Lung (tissue), 12 donors: ENCODE results near the gene C19orf47. TPM values are rescaled to one million over a fixed set of nuclear protein-coding genes. Genes with fewer than 3 reads are reported as not detected.
A peak's percentile ranks its signal among the peaks of the same experiment; 100 is the strongest.

Source experiments
- ATAC-seq: fragments of 200-7000 bp; cut with Tn5 transposase; one replicate; pipeline ENCODE4 v1.9.1; 2020; ENCODE audit warnings: moderate number of reproducible peaks; ENCODE audit not compliant: insufficient read depth, low FRiP score
- DNase-seq, 3 donors: peaks; one replicate each; pipeline ENCODE4 v3.0.0-alpha.2; 2013 to 2017
- H3K27ac ChIP-seq, 2 donors: one replicate each; pipeline ENCODE4 v1.5.1; 2013; ENCODE audit warnings: mild to moderate bottlenecking in 2 of 2, moderate library complexity in 2 of 2, control low read depth in 1 of 2, inconsistent platforms in 1 of 2, low read depth in 1 of 2, low read length in 1 of 2
- H3K27me3 ChIP-seq, 3 donors: one replicate each; pipeline ENCODE4 v1.5.1; 2013; ENCODE audit warnings: low read length in 2 of 3; ENCODE audit not compliant: control insufficient read depth in 3 of 3, insufficient read depth in 3 of 3
- H3K36me3 ChIP-seq, 4 donors: one replicate each; pipeline ENCODE4 v1.5.1; 2013; ENCODE audit warnings: low read length in 4 of 4, mild to moderate bottlenecking in 1 of 4, moderate library complexity in 1 of 4; ENCODE audit not compliant: control insufficient read depth in 4 of 4, insufficient read depth in 4 of 4
- H3K4me1 ChIP-seq, 5 donors: one replicate each; pipeline ENCODE4 v1.5.1; 2013; ENCODE audit warnings: low read length in 5 of 5, mild to moderate bottlenecking in 2 of 5, moderate library complexity in 1 of 5; ENCODE audit not compliant: control insufficient read depth in 5 of 5, insufficient read depth in 5 of 5
- H3K4me3 ChIP-seq: one replicate; pipeline ENCODE4 v1.5.1; 2013; ENCODE audit warnings: mild to moderate bottlenecking, control low read depth, moderate library complexity
- H3K9ac ChIP-seq, 2 donors: one replicate each; pipeline ENCODE4 v1.5.1; 2013; ENCODE audit warnings: low read length in 2 of 2, control low read depth in 1 of 2; ENCODE audit not compliant: insufficient read depth in 1 of 2
- H3K9me3 ChIP-seq, 4 donors: one replicate each; pipeline ENCODE4 v1.5.1; 2013; ENCODE audit warnings: low read length in 3 of 4, mild to moderate bottlenecking in 1 of 4, moderate library complexity in 1 of 4; ENCODE audit not compliant: control insufficient read depth in 4 of 4, insufficient read depth in 3 of 4
- whole genome bisulfite sequencing, 2 donors: extraction: QIAGEN DNeasy Blood & Tissue Kit; methylation state at CpG; one replicate each; pipeline ENCODE4 v1.1.7; 2013; 5-methylcytosine and 5-hydroxymethylcytosine counted together
- polyA plus RNA-seq, 2 donors: library from polyadenylated mRNA; stranded (reverse); fragments of 200-250 nt; gene quantifications; one replicate each; pipeline ENCODE4 v1.2.1, GENCODE V29; 2013
- total RNA-seq, 2 donors: library from RNA; depleted of rRNA in 1 of 2; stranded (reverse); fragments of >200 nt in 1 of 2; gene quantifications; one replicate each; pipeline ENCODE4 v1.2.1, GENCODE V29; 2014 to 2021
- TF ChIP-seq, protein P1 (sequence below): IDR thresholded peaks from 2 replicates; pipeline ENCODE4 v1.5.1; 2012; ENCODE audit warnings: mild to moderate bottlenecking; ENCODE audit errors: control extremely low read depth, extremely low read depth
- donor health status: control.
- donor health status: control.
- donor health status: Bipolar disorder and iron deficiency.
- donor health status: healthy.
- donor health status: DM: yes; HTN: yes; CAD: no.

C19orf47 gene
- total and polyA plus RNA-seq, 4 donors = 9.8 to 26.3 (median 14.9) TPM

DNA sequence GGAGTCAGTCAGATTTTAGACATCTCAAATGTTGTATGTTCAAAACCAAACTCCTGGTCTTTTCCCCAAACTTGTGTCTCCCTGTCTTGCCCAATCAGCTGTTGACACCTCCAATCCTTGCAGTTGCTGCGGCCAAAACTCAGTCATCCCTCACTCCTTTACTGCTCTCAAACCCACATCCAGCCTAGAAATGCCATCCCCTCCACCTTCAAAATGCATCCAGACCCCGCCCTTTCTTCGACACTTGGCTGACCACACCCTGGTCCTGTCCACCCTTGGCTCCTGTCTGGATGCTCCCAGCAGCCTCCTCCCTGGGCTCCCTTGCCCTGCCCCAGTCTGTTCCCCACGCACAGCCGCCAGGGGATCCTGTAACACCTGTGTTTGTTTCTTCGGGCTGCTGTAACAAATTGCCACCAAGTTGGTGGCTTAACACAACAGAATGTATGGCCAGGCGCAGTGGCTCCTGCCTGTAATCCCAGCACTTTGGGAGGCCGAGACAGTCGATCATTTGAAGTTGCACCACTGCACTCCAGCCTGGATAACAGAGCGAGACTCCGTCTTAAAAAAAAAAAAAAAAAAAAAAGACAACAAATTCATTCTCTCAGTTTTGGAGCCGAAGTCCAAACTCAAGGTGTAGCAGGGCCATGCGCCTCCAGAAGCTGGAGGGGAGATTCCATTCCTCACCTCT is 12.0 kb upstream of the C19orf47 start:
- DNase-seq = no peak
- Histone ChIP-seq H3K27ac (no peak overlapping the region), H3K36me3 (peaks cover 0 to 2% (median under 1%) of the 10 kb centered on the region in 4 donors), H3K9ac (no peak overlapping the region), H3K27me3 (no peaks in the 10 kb centered on the region), H3K4me3 (no peak overlapping the region), H3K4me1 (peaks cover 0 to 10% (median 3%) of the 10 kb centered on the region in 5 donors), H3K9me3 (no peaks in the 10 kb centered on the region)
- ATAC-seq = no peak
- 92 to 96% methylated on average over 13 of the region's 13 CpGs for WGBS, 2 donors
- TF ChIP-seq, protein P1, sequence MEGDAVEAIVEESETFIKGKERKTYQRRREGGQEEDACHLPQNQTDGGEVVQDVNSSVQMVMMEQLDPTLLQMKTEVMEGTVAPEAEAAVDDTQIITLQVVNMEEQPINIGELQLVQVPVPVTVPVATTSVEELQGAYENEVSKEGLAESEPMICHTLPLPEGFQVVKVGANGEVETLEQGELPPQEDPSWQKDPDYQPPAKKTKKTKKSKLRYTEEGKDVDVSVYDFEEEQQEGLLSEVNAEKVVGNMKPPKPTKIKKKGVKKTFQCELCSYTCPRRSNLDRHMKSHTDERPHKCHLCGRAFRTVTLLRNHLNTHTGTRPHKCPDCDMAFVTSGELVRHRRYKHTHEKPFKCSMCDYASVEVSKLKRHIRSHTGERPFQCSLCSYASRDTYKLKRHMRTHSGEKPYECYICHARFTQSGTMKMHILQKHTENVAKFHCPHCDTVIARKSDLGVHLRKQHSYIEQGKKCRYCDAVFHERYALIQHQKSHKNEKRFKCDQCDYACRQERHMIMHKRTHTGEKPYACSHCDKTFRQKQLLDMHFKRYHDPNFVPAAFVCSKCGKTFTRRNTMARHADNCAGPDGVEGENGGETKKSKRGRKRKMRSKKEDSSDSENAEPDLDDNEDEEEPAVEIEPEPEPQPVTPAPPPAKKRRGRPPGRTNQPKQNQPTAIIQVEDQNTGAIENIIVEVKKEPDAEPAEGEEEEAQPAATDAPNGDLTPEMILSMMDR = no peak

DNA sequence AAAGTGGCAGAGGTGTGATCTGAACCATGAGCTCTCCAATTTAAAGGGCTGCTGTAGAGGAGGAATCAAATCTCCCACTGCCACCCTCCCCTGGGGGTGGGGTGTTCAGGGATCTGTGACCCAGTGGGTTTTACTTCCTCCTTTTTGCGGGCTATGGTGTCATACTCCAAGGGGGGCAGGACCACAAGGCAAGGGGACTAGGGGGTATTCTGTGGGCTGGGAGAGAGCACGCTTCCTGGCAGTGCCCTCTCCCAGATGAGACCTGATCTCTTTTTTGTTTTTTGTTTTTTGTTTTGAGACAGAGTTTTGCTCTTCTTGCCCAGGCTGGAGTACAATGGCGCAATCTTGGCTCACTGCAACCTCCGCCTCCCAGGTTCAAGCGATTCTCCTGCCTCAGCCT is 10.6 kb upstream of the C19orf47 start:
- TF ChIP-seq, protein P1 = no peak
- 25 to 74% methylated on average over 4 to 5 of the region's 5 CpGs for WGBS, 2 donors
- no peak overlapping the region for H3K27ac ChIP-seq
- ATAC-seq (no peak), DNase-seq (peak in 1 of 3 donors; percentile 6)
- H3K36me3 ChIP-seq = peaks cover 0 to 2% (median under 1%) of the 10 kb centered on the region in 4 donors
- H3K9ac ChIP-seq = no peak overlapping the region
- no peak overlapping the region for H3K4me3 ChIP-seq
- H3K9me3 ChIP-seq = no peaks in the 10 kb centered on the region
- no peaks in the 10 kb centered on the region for H3K27me3 ChIP-seq
- H3K4me1 ChIP-seq = peaks cover 0 to 9% (median 3%) of the 10 kb centered on the region in 5 donors

GRCh38 chr19:40357640-40358039 is 9.4 kb upstream of the C19orf47 start:
- ATAC-seq (no peak), DNase-seq (peak in 1 of 3 donors; percentile 16)
- Histone ChIP-seq H3K27me3 (no peaks in the 10 kb centered on the region), H3K36me3 (peaks cover 0 to 4% (median under 1%) of the 10 kb centered on the region in 4 donors), H3K9me3 (no peaks in the 10 kb centered on the region), H3K4me3 (no peak overlapping the region), H3K9ac (no peak overlapping the region), H3K27ac (no peak overlapping the region), H3K4me1 (peaks cover 0 to 9% (median 3%) of the 10 kb centered on the region in 5 donors)
- TF ChIP-seq, protein P1 = no peak
- 70 to 79% methylated on average over 3 of the region's 3 CpGs for WGBS, 2 donors
